ENCODE data around the gene ZNF134. TPM values are rescaled to one million over a fixed set of nuclear protein-coding genes. Genes with fewer than 3 reads are reported as not detected.

ZNF134 gene
- 40.8 and 55.3 TPM in 2 replicates for total RNA-seq (ENCODE audit: low replicate concordance)

GRCh38 chr19:57613941-57614743 is at the start of gene ZNF134:
ZNF134 (plus strand) TSS chr19:57614242; CDS start chr19:57619469, 5,227 bp downstream.
- peaks cover 25% of the 10 kb centered on the region for H3K27me3 Mint-ChIP-seq (ENCODE audit: insufficient read depth, low read depth)
- peak within 1 kb of the TSS; percentile 78 for H2AFZ ChIP-seq (replicated peaks)
- peak within 1 kb of the TSS; percentile 80 for H3K4me2 ChIP-seq
- peak within 1 kb of the TSS; percentile 88 for H3K9ac ChIP-seq
- H3K27ac ChIP-seq = no peak within 1 kb of the TSS
- peaks cover 66% of the 10 kb centered on the region for H3K9me3 Mint-ChIP-seq
- H3K9me3 ChIP-seq (ENCODE audit: low read depth) = peaks cover 39% of the 10 kb centered on the region
- peaks cover 54% of the 10 kb centered on the region for H3K36me3 Mint-ChIP-seq
- peak; percentile 94 for DNase-seq (ENCODE audit: low spot score)
- H3K4me3 Mint-ChIP-seq = peak within 1 kb of the TSS; percentile 95
- peak within 1 kb of the TSS; percentile 23 for H3K27ac Mint-ChIP-seq
- no peaks in the 10 kb centered on the region for H3K4me1 ChIP-seq
- H3K4me3 ChIP-seq = peak within 1 kb of the TSS; percentile 94
- no peaks in the 10 kb centered on the region for H3F3A ChIP-seq (ENCODE audit: low read depth)
- H4K20me1 ChIP-seq (ENCODE audit: low read depth) = no peaks in the 10 kb centered on the region
- H3K4me1 Mint-ChIP-seq = peaks cover 10% of the 10 kb centered on the region
- peaks cover 34% of the 10 kb centered on the region for H3K36me3 ChIP-seq
- TF ChIP-seq EZH2 (IDR thresholded peaks at IDR 0.05) = no peak
- TF ChIP-seq CTCF (IDR thresholded peaks at IDR 0.05) = no peak
- no peak for TF ChIP-seq EZH2phosphoT487 (IDR thresholded peaks at IDR 0.05)
- peaks cover 51% of the 10 kb centered on the region for H3K79me2 ChIP-seq (ENCODE audit: low read depth)
- no peaks in the 10 kb centered on the region for H3K27me3 ChIP-seq

GRCh38 chr19:57566396-57567265 is 47.4 kb upstream of the ZNF134 start:
- Mint-ChIP-seq H3K27ac (no peak overlapping the region), H3K9me3 (peaks cover 92% of the 10 kb centered on the region), H3K36me3 (peaks cover 16% of the 10 kb centered on the region), H3K4me1 (no peaks in the 10 kb centered on the region), H3K4me3 (no peak overlapping the region), H3K27me3 (ENCODE audit: insufficient read depth, low read depth) (peaks cover 4% of the 10 kb centered on the region)
- Histone ChIP-seq H3K4me3 (no peak overlapping the region), H3K9me3 (ENCODE audit: low read depth) (peaks cover 28% of the 10 kb centered on the region), H3K27me3 (no peaks in the 10 kb centered on the region), H3K79me2 (ENCODE audit: low read depth) (no peaks in the 10 kb centered on the region), H3K4me1 (no peaks in the 10 kb centered on the region), H2AFZ (replicated peaks) (no peak overlapping the region), H3F3A (ENCODE audit: low read depth) (no peaks in the 10 kb centered on the region), H3K36me3 (peaks cover under 1% of the 10 kb centered on the region), H3K27ac (no peak overlapping the region), H3K4me2 (no peak overlapping the region), H4K20me1 (ENCODE audit: low read depth) (no peaks in the 10 kb centered on the region), H3K9ac (no peak overlapping the region)
- DNase-seq (ENCODE audit: low spot score) = peak; percentile 40
- no peak for TF ChIP-seq EZH2phosphoT487 (IDR thresholded peaks at IDR 0.05)
- no peak for TF ChIP-seq CTCF (IDR thresholded peaks at IDR 0.05)

- Histone ChIP-seq H3K79me2 (ENCODE audit: low read depth) (no peaks in the 10 kb centered on the region), H2AFZ (replicated peaks) (no peak overlapping the region), H3K27ac (no peak overlapping the region), H3F3A (ENCODE audit: low read depth) (no peaks in the 10 kb centered on the region), H3K4me2 (no peak overlapping the region), H3K9ac (no peak overlapping the region), H3K9me3 (ENCODE audit: low read depth) (peaks cover 30% of the 10 kb centered on the region), H3K4me3 (no peak overlapping the region), H4K20me1 (ENCODE audit: low read depth) (no peaks in the 10 kb centered on the region), H3K4me1 (no peaks in the 10 kb centered on the region), H3K27me3 (no peaks in the 10 kb centered on the region), H3K36me3 (peaks cover 37% of the 10 kb centered on the region)
- Mint-ChIP-seq H3K36me3 (peaks cover 55% of the 10 kb centered on the region), H3K27me3 (ENCODE audit: insufficient read depth, low read depth) (peaks cover 5% of the 10 kb centered on the region), H3K4me3 (no peak overlapping the region), H3K4me1 (no peaks in the 10 kb centered on the region), H3K9me3 (peaks cover 95% of the 10 kb centered on the region), H3K27ac (no peak overlapping the region)
- no peak for DNase-seq (ENCODE audit: low spot score)
- TF ChIP-seq CTCF (IDR thresholded peaks at IDR 0.05) (no peak), EZH2phosphoT487 (IDR thresholded peaks at IDR 0.05) (no peak), EZH2 (IDR thresholded peaks at IDR 0.05) (no peak)
Measured at GRCh38 chr19:57570707-57571106, 43.3 kb upstream of the ZNF134 start.
